HG03064 (cell line): ENCODE results near the gene PCDH9.

ENCODE experiments used
- ATAC-seq: cut with Tn5 transposase; IDR thresholded peaks from one replicate; pipeline ENCODE4 v1.9.1; 2021; ENCODE audit warnings: low read depth; ENCODE audit not compliant: unreplicated experiment

Gene PCDH9

DNA sequence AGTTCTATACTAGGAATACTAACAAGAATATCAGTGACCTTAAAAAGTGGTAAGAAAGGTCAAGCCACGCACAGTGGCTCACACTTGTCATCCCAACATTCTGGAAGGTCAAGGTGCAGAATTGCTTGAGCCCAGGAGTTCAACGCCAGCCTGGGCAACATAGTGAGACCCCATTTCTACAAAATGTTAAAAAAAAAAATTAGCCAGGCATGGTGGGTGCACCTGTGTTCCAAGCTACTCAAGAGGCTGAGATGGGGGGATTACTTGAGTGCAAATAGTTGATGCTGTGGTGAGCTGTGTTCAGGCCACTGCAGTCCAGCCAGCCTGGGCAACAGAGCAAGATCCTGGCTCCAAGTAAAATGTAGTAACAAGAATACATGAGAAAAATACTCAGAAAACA lies 61.8 kb downstream of the PCDH9 start:
- no peak for ATAC-seq

DNA sequence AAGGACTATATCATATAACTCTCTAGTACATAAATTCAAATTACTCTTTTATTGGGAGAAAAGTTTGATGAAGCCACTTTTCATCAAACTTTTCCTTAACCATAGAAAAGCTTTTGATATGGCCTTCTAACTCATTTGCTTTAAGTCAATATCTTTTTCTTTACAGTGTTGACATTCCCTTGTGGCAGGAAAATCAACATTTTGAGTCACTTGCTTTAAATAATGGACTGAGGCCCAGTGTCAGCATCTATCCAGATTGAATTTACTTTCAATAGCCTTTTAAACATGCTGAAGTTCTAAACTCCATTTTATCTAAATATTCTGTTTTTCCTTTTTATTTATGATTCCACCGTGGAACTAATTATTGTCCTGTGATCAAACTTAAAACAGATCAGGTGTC lies 62.7 kb downstream of the PCDH9 start:
- ATAC-seq = no peak

DNA sequence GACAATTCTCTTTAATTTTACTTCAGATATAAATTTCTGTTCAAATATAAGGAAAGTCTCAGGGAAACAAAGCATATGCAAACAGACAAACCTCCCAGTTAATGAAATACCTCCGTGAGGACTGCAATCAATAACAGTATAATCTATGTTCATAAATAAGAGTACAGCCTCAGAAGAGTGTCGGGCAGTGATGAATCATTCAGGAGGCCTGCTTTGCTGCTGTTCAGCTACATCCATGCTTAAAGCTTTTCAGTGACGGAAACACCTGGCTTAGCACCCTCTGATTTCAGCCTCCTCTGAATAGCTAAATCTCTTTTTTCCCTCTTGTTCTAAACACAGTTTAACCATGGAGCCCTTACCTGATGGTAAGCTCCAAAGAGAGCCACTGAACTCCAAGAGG lies 69.0 kb downstream of the PCDH9 start:
- no peak for ATAC-seq

DNA sequence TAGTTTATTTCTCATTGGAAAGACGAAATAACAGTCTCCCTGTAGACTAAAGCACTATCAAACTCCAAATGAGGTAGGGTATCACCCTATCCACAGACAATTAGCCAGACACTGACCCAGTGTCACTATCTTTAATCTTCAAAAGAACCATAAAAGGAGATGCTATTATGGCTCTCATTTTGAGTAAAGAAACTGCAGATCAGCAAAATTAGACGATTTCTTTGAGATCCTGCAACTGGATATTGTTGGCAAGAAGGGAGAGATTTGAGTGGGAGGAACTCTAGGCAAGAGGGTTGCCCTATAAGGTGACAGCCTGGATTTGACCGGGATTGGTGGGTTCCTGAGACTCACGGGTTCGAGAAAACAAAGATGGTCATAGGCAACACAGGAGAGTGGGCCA lies 71.2 kb downstream of the PCDH9 start:
- ATAC-seq = no peak

DNA sequence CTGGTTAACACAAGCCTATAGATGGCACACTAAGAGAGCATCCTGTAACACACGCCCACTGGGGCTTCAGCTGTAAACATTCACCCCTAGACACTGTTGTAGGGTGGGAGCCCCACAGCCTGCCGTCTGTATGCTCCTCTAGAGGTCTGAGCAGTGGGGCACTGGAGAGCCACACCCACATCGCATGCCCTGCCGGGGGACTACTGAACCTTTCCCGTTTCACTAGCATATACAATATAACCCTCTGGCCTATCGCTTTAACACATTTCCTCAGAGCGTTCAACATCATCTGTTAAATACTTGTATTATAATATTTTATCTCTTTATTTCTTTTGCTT lies 73.4 kb downstream of the PCDH9 start:
- no peak for ATAC-seq

DNA sequence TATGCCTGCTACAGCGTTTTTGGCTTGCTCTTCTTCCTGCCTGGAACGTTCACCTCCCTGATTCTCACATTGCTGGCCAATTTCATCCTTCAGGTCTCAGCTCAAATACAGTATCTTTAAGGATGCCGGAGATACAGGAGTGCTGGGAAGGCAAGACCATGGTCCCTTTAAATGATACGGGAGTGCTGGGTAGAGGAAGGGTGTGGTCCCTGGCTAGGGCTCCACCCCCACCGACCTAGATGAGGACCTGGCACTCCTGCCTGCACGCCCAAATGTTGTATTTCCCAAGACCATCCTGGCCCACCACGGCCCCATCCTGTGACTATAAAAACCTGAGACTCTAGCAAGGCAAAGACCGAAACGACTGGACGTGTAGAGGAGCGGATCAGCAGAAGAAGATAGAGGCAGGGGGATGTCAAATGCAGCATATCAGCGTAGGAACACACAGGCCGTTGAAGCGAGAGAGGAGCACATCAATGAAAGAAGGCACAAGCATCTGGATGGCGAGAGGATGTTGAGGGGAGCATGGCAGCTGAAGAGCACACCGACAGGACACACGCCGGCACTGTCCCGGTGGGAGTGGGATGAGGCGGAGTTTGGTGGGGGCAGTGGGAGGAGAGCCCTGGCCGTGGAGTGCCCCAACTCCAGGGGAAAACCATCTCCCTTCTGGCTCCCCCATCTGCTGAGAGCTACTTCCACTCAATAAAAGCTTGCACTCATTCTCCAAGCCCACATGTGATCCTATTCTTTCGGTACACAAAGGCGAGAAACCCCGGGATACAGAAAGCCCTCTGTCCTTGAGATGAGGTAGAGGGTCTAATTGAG lies 74.0 kb downstream of the PCDH9 start:
- no peak for ATAC-seq

DNA sequence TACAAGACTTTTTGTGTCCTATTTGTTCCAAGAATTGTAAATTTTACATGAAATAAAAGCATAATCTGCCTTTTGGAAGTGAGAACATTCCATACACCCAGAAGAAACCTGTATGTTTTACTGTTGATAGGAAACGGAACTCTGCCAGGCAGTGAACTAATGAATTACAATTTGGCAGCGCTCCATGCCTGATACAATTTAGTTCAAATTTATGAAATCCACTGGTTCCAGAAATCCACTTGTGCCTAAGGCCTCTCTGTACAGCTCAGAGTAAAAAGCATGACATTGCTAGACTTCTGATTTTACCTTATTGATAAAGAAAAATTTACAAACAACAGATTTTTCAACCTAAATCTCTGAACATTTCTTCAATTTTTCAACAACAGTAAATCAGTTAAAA lies 78.1 kb downstream of the PCDH9 start:
- ATAC-seq = no peak

DNA sequence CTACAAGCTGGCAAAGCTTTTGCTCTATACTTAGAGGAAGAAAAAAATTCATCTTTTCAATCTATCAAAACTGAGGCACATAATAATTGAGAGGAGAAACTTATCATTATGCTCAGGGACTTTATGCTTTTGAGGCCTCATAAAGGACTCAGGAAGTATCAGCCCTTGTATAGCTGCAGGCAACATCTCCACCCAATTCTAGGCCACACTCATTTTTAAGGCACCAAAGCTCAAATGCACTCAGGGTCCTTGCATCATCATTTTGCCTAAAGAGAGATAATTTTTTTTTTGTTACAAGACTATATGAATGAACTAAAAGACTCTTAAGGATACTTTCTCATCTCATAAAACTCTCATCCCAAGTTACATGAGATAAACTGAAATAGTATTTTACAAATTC lies 78.5 kb downstream of the PCDH9 start:
- no peak for ATAC-seq

DNA sequence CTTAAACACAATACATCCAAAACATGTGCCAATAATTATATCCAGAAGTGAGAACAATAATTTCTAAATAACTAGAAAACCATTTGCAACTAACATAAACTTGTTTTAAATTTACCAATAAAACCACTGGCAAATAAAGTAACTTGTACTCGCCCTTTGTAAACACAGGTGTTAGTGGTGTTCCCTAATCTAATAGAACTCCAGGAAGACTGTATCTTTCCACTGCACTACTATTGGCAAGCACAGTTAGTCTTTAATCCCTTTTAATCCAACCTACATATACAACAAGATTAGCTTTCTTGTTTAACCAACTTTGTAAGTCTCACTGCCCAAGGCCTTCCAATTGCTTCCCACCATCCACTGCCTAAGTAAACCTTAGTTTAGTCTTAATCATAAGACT lies 79.5 kb downstream of the PCDH9 start:
- no peak for ATAC-seq

DNA sequence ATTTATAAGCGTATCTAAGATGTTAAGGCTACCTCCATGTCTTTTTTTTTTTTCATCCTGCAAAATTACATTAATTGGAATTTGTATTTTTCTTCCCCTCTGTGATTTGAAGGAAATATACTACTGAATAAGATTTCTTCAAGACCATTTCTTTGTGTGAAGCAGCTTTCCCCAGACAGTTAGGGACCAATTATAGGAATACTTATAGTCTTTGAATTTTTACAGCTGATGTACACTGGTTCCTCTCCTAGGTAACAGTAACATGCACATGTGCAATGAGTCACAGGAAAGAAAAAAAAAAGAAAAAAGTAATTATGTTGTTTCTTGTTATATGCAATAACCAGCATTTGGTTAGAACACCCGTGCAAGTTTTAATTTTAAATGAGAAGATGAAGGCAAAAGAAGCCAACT lies 82.0 kb downstream of the PCDH9 start:
- no peak for ATAC-seq

DNA sequence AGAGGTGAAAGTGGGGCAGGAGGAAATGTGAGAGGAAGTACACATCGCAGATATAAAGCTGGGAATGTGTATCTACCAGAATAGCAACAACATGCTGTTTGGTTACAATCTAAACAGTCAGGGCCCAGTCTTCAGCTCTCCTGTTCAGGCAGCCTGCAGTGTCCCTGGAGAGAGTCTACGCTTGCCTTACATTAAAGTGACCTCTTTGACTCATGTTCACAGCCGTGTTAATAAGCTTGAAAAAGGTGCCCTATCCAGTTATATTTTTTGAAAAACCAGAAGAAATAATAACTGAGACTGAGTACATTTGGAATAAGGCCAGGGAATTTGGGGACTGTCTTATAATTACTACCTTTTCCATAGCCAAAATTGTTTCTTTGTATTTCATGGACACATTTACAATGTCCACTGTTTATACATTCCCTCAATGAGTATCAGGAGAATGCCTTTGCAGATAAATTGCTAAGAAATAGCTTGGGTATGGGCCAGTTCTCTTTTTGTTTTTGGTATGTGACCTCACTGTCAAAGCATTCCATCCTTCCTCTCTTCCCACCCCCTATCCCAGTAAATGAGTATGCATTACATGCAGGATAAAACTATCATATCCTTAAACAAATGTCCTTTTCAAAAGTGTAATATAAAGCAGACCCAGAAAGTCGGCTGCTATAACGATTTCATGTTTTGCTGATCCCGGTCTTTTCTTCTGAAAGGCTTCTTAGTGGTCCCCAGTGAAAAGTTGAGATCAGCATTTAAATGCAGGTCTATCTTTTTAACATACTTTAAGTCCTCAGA lies 82.6 kb downstream of the PCDH9 start:
- no peak for ATAC-seq

DNA sequence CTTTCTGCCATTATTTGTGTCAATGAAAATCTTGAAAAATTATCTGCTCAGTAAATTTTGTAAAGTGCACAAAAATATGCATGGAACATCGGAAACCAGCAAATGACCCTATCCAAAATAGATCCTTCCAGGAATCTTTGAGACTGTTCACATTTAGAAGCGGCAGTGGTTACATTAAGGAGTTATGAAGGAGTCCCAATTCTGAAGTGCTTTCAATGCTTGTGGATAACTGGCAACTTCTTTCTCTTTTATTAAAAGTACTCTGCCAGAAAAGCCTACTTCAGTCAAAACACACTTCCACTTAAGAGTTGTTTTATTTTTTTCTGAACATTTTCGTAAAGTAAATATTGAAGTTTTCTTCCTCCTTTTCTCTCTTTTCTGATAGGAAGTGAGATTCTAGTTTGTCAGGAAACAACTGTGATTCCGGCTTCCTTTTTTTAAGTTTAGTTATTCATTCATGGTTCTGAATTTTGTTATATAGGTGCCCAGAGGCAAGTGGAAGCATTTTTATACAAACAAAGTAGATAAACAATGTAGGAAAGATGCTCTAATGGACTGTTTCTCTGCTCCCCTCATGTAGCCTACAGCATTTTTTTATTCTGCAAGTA lies 83.5 kb downstream of the PCDH9 start:
- no peak for ATAC-seq

DNA sequence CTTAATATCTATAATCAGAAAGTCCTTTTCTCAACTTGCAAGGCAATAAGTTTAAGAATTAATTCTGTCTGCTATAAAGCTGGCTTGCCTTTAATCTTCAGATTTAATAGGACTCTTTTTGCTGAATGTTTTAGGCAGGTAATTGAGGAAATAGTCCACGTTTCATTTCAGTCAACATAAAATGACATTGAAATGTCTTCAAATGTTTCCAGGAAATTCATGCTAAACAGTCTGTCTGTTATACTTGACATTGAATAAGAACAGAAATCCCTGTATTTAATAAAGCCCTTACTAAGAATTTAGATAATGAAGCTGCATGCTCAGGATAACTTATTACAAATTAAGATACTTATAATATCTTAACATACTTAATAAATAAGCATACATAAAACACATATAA lies 84.2 kb downstream of the PCDH9 start:
- ATAC-seq = no peak

DNA sequence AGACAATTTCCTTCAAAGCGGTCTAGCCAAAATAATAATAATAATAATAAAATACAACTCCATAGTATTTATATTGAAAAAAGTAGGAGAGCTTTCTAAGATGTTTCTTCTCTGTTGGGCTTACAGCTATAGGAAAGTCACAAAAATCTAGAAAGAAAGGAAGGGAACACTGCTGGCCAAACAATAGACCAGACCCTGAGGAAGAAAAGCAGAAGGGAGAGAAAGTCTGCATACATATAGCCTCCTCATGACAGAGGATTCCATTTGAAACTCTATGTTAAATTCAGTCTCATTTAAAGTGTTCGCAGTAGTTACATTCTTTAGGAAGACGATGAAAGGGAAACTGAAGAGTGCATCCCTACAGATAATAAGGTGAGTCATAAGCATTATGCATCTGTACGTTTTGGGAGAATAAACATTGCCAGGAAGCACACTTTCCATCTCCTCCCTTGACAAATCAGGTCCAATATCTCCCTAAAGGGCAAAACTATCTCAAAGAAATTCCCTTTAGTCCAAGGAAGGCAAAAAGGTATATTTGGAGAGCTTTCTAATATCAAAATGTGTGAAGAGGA lies 86.5 kb downstream of the PCDH9 start:
- ATAC-seq = no peak

DNA sequence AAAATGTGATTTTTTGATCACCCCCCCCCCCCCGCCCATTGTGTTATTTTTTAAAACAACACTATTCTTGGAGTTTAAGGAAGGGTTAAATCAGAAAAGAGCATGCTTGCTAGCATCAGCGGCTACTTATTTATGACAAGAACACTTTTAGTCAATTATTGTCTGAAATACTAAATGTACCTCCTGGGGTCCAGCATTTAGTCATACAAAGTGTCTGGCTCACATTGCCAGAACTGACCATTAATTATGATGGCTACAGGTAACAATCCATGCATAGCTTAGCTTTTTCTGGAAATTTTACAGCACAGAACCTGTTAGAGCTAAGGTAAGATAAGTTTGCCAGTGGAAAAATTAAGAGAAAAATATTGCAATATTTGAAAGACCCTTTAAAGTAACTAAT lies 90.1 kb downstream of the PCDH9 start:
- ATAC-seq = no peak

DNA sequence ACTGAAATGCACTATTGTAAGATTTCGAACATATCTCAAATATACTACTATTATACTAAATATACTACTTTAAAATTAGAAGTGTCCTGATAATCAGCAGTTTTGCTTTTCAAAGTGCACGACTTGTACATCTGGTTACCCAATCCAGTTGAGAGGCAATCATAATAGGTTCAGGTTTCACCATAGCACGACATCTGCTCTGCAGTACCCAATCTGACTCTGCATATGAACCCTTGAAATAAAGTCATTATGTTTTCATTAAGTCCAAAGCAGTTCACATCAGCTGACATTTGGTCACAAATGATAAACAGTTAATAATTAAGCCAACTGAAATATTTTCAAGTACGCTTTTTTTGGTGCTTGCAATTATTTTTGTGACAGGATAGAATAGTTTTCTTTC lies 90.6 kb downstream of the PCDH9 start:
- ATAC-seq = no peak

DNA sequence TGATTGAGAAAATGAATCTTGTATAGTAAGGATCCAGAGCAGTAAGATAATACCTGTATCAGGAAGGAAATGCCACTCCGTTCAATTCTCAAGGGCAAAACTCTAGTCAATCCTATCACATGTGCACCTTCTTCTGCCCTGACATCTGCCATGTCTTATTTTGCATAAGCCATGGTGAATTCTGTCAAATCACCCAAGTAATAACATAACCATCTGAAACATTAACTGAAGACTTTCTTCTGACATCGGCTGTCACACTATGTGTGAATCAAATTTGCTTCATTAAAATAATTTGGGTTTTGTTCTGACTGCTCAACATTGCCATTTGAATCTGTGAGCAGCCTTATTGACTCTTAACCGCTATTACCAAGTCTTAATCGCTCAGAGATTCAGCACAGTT lies 91.2 kb downstream of the PCDH9 start:
- ATAC-seq = no peak

DNA sequence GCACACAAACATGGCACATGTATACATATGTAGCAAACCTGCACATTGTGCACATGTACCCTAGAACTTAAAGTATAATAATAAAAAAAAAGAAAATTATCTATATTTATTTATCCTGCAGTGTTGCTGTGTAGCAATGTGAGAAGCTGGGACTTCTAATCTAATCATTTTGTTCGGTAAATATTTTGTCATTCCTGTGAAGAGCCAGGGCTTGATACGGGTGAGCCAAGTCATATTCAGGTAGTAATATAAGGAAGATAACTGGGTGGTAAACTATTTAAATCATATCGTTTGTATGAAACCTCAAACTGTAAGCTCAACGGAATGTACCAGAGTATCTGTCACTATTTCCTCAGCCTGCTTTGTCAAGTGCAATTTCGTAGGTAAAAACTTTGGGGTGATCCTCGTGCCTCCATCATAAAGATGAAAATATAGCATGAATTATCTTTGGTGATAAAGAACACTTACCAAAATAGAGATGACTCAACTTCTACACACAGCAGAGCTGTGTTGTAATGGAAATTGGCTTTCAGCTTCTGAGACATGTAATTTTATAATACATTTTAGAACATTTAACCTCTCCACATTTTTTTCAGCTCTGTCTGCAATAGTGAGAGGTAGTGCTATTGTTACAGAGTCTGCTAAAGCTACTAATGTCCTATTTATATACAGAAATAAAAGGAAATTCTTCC lies 92.9 kb downstream of the PCDH9 start:
- no peak for ATAC-seq

DNA sequence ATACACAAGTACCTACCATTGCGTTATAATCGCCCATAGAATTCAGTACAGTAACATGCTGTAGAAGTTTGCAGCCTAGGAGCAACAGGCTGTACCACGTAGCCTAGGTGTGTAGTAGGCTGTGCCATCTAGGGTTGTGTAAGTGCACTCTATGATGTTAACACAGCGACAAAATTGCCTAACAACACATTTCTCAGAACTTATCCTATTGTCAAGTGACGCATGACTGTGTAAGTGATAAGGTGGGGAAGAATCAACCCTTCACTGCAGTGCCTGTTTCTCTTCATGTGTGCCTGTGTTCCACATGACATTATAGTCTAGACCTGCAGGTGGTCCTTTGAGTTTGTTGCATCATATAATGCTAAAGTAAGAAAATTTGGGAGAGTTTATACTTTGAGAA lies 94.0 kb downstream of the PCDH9 start:
- ATAC-seq = no peak

DNA sequence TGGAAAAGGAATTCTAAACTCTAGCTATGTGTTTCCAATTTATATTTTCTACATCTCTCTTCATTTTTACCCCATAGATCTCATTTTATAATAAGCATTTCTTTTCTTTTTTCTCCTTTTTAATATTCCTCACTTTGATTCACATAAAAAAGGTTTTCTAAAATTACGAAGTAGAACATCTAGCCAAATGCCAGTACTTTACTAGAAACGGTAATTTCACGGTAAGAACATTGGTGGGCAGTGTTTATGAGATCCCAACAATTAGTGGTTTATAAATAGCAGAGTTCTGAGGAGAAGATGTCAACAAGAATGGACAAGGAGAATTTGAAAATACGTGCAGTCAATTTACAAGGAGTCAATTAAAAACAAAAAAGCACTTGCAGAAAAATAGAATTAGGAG lies 94.8 kb downstream of the PCDH9 start:
- ATAC-seq = no peak
